GM19467 (cell line): Measurements from ENCODE around the gene WDR76.

Experiments
- ATAC-seq: cut with Tn5 transposase; IDR thresholded peaks from one replicate; pipeline ENCODE4 v1.9.1; 2021; ENCODE audit warnings: mild to moderate bottlenecking, moderate library complexity; ENCODE audit not compliant: unreplicated experiment

WDR76 gene

DNA sequence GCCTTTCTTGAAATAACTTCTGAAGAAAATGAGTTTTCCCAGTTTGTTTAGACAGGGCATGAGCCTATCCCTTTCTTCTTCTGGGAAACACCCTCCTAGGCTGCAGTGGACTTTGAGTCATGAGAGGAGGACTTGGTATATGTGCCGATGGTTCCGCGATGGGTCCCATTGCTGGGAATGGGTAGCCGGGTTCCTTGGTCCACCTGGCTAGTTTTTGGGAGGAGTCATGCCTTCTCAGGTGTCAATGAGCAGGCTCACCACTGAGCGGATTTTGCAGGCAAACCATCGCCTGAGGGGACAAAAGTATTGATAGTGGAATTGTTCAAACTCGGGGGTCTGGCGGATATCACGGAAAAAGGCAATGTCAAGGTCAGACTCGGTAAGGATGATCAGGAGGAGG is 46.8 kb downstream of the WDR76 start:
- no peak for ATAC-seq

DNA sequence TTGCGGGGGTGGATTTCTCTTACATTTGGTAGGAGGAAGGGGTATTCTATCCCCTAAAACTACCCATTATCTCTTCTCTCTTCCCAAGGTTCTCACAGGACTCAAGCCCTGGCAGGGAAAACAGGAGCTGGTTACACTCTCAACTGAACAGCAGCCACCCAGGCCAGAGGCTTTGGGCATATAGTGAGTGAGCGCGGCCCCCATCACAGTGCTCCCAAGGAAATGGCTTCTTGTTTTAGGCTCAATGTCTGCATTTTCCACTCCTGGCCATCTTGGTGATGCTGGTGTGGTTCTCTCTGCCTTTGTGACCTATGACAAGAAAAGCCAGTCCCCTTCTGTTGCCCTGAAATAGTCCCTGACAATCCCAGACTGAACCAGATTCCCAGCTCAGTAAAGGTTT is 50.1 kb downstream of the WDR76 start:
- no peak for ATAC-seq

DNA sequence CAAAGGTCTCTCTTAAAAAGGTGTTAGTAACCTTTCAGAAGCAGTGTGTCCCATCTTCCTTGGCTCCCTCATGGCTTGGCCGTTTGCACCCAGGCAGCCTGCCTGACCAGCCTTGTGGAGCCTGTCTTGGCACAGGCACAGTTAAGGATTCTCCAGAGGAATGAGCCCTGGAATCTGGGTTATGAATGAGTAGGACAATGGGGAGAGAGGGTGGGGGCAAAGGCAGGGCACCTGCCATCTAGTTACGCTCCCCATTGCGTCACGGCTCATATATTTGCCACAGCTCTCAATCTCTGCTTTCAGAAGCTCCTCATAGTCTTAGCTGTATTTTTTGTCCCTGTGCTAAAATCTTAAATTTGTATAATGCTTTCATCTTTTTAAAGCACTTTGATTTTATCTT is 50.6 kb downstream of the WDR76 start:
- no peak for ATAC-seq

DNA sequence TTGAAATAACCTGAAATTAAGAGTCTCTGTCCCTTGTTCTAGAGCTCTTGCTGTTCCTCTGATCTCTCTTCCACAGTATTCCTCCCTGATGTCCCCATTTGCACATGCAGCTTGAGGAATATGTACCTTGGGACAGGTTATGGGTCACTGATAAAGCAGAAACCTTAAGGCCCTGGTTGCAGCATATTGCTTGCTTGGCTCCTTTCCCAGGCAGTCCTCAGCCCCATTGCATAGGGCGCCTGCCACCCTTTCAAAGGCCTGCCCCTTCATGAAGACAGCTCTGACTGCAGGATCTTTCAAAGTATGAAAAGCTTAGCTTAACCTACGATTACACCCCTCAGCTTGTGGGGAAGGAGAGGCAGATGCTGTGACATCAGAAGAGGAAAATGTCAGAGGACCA is 51.6 kb downstream of the WDR76 start:
- ATAC-seq: no peak

- ATAC-seq: no peak
Observed at GRCh38 chr15:43879386-43880355, 52.9 kb downstream of the WDR76 start.

DNA sequence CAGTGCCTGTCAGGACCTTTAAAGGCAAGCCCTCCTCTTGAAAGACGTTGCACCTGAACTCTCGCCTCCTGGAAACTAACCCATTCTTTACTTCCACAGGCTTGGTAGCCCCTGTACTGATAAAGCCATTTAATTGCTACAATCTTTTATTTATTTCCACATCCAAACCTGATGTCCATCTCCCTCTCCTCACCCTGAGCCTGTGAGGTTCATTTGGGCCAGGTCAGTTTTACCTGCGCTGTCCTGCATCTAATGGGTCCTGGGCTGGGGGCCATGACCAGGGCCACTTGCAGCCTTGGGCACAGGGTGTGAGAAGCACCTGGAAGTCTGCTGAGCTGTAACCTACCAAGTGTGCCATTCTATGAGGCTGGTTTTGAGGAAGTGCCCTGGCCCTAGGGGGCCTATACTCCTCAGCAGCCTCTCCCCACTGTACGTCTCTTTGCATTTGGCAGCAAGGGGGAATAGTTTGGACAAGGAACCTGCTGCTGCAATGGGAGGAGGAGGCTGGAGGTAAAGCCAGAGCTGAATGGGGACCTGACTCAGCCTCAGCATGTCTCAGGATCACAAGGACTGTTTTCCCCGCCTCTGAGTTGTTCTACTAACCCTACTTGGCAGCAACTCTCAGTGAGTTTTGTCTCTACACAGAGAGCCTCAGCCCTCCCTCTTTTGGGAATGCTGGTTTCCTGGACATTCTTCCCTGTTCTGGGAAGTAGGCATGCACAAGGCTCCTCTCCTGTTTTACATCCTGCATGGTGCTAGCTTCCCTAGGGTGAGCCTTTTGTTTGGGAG is 53.8 kb downstream of the WDR76 start:
- no peak for ATAC-seq

- no peak for ATAC-seq
Observed at GRCh38 chr15:43881245-43881644, 54.4 kb downstream of the WDR76 start.

- ATAC-seq: no peak
Observed at GRCh38 chr15:43881944-43882343, 55.1 kb downstream of the WDR76 start.

GRCh38 chr15:43883571-43883970 is 56.8 kb downstream of the WDR76 start:
- ATAC-seq: no peak

- ATAC-seq: no peak
Observed at GRCh38 chr15:43886558-43886957, 59.8 kb downstream of the WDR76 start.

- no peak for ATAC-seq
Observed at GRCh38 chr15:43887901-43888300, 61.1 kb downstream of the WDR76 start.

- ATAC-seq: no peak
Observed at GRCh38 chr15:43889042-43889441, 62.2 kb downstream of the WDR76 start.

GRCh38 chr15:43893956-43894355 is 67.2 kb downstream of the WDR76 start:
- no peak for ATAC-seq

GRCh38 chr15:43895586-43895985 is 68.8 kb downstream of the WDR76 start:
- ATAC-seq: no peak

DNA sequence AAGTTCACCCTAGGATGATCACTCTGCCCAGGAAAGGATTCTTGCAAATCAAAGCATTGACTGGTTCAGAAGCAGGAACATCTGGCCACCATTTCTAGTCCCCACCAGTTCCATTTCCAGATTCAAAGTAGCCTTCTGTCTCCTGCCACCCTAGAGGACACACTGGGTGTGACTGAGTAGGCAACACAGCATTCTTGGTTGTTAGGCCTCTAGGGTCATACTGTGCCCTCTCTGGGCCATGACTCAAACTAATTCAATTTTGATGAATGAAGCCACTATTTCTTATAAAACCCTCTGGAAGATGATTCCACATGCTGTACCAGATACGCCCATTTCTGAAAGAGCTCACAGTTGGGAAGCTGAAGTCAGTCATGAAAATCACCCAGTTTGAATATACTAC is 69.7 kb downstream of the WDR76 start:
- no peak for ATAC-seq

DNA sequence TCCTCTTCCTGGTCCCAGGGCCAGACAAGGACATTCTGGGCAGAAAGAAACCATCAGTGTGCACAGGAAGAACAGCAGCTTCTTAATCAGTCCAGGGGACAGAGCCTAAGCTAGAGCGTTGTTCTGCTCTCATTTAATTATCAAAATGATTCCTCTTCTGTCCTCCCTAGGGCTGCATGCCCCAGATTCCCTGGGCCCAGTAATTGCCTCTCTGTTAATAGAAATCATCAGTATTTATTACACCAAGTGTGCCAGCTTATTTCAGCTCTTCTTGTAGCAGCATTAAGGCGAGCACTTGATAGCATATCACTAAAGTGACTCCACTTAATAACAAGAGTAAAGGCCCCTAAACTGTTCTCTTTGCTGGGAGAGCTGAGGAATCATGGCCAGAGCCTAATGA is 72.1 kb downstream of the WDR76 start:
- no peak for ATAC-seq

DNA sequence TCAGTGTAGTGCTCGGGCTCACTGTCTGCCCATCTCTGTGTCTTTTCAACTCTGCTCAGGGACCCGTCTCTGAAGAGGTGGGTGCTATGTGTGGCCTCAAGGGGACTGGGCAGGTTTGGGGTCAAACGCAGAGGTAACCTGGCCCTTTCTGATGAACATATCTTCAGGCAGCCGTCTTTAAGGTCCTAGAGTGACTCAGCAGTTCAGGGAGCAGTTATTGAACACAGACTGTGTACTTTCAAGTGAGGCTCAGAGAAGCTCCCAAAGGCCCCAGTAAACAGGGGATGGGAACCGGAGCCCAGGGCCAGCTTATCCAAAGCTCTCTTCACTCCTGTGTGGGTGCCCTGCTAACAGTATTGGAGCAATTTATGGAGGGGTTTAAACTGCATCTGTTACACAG is 73.1 kb downstream of the WDR76 start:
- ATAC-seq: no peak

GRCh38 chr15:43900996-43901395 is 74.2 kb downstream of the WDR76 start:
- ATAC-seq: no peak

GRCh38 chr15:43901495-43901894 is 74.7 kb downstream of the WDR76 start:
- ATAC-seq: no peak

DNA sequence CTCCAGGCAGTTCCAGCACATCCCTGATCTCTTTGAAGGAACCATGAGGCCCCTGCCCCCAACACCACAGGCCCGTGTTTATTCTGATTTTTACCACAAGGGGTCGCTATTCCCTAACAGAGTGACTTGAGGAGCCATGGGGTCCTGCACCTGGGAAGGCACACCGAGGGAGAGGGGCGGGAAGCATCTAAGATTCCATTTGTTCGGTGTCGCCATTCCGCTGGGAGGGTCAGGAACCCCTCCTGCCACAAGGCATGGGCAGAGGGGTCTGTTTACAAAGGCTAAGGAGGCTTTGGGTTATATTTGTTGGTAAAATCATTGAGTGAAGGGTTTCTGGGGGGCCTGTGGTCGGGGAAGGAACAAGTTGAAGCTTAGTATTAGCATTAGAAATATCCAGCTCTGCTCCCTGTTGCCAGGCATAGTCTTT is 77.1 kb downstream of the WDR76 start:
- no peak for ATAC-seq

DNA sequence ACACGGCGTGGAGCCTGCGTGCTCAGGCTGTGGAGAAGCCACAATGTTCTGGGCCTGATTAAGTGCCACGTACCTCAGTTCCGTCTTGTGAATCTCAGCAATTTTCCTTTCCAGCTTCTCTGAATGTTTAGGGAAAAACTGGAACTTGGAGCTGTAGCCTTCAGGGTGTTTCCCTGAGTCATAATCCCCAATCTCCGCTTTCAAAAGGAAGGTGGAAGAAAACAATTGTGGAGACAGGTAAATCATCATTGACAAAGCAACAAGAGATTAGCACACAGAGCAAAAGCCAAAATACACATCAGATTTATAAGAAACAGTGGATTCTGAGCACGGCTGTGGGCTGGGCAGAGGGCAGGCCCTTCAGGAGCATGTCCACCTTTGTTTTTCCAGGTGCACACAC is 79.0 kb downstream of the WDR76 start:
- no peak for ATAC-seq

DNA sequence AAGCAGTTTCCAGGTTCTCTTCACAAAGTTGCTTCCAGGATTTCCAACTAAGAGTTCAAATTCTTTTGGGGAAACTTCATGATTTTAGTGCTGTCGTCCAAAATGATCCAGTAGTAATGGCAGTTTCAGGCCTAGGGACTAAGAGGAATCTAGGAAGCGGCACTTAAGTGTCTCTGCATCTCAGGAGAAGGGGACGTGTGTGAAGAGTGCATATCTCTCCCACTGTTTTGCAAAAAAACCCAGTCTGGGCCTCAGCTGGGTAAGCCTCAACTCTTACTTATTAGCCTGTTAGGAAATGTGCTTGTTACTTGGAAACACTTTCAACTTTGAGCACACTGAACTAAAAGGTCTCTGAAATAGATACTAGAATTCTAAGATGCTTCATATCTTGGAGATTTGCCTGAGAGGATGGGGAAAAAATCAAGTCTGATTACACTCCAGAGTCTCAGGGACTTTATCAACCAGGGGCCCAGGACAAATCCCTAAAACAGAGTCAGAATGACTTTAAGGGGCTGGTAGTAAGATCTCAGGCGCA is 81.8 kb downstream of the WDR76 start:
- ATAC-seq: no peak
